H1 (cell line): Measurements from ENCODE around the gene FOXS1. TPM values are rescaled to one million over a fixed set of nuclear protein-coding genes. Genes with fewer than 3 reads are reported as not detected.

Experiments
- CTCF ChIA-PET: fragments of 300-600 bp; sonication (Branson Sonifier 250); formaldehyde crosslinking; loops from one replicate; lab custom pipeline; 2021; ENCODE audit not compliant: partially characterized antibody; lab: Charles Lee
- POLR2A ChIA-PET: fragments of 300-600 bp; sonication (Branson Sonifier 250); formaldehyde crosslinking; loops from one replicate; lab custom pipeline; 2021; ENCODE audit warnings: inconsistent platforms; ENCODE audit not compliant: partially characterized antibody; lab: Charles Lee
- DNase-seq, 2 experiments: peaks; one replicate each; pipeline versions ENCODE4 v3.0.0 to v3.0.0-alpha.2; 2010 to 2022; ENCODE audit warnings: low spot score in 2 of 2, low read depth in 1 of 2, mixed read lengths in 1 of 2
- FAIRE-seq: peaks from 2 replicates; lab custom pipeline; 2011; peaks lifted over from hg19 to GRCh38; lab: Jason Lieb, UNC
- H2AFZ ChIP-seq: 2 replicates; pipeline ENCODE4 v1.8.1; 2012; ENCODE audit warnings: low read length, inconsistent platforms
- H2AK5ac ChIP-seq: 2 replicates; pipeline ENCODE4 v1.6.1; 2013; ENCODE audit warnings: low read depth, low read length
- H2BK120ac ChIP-seq: replicated peaks from 2 replicates; pipeline ENCODE3; 2013; ENCODE audit warnings: low read depth, low read length, inconsistent platforms
- H2BK12ac ChIP-seq: 2 replicates; pipeline ENCODE4 v1.6.1; 2013; ENCODE audit warnings: low read depth, low read length
- H2BK15ac ChIP-seq: 2 replicates; pipeline ENCODE4 v1.6.1; 2013; ENCODE audit warnings: low read length
- H2BK20ac ChIP-seq: 2 replicates; pipeline ENCODE4 v1.6.1; 2013; ENCODE audit warnings: low read length
- H2BK5ac ChIP-seq: 2 replicates; pipeline ENCODE4 v1.6.1; 2013; ENCODE audit warnings: low read depth, low read length
- H3K14ac ChIP-seq: 2 replicates; pipeline ENCODE4 v1.6.1; 2013; ENCODE audit warnings: inconsistent platforms; ENCODE audit not compliant: insufficient read length
- H3K18ac ChIP-seq: 2 replicates; pipeline ENCODE4 v1.6.1; 2013; ENCODE audit warnings: low read length; ENCODE audit errors: extremely low read depth
- H3K23ac ChIP-seq: 2 replicates; pipeline ENCODE4 v1.6.1; 2013; ENCODE audit warnings: inconsistent platforms; ENCODE audit not compliant: insufficient read length
- H3K23me2 ChIP-seq: 2 replicates; pipeline ENCODE4 v1.6.1; 2013; ENCODE audit warnings: low read depth, low read length
- H3K27ac ChIP-seq: 2 replicates; pipeline ENCODE4 v1.6.1; 2011; ENCODE audit warnings: low read depth, low read length, inconsistent platforms
- H3K27me3 ChIP-seq, 4 experiments: replicated peaks in 1 of 4; 1 replicate in 1 of 4; 2 replicates in 3 of 4; pipeline versions ENCODE4 v1.6.1 to v1.8.1; 2011 to 2013; ENCODE audit warnings: low read length in 3 of 4, mild to moderate bottlenecking in 3 of 4, inconsistent platforms in 2 of 4, mixed read lengths in 2 of 4, moderate library complexity in 1 of 4; ENCODE audit not compliant: control insufficient read depth in 3 of 4, insufficient read depth in 3 of 4; ENCODE audit errors: extremely low read depth in 1 of 4
- H3K36me3 ChIP-seq, 4 experiments: 2 replicates each; pipeline versions ENCODE4 v1.6.1 to v1.8.1; 2011 to 2013; ENCODE audit warnings: mild to moderate bottlenecking in 4 of 4, low read length in 3 of 4, moderate library complexity in 2 of 4, control low read depth in 1 of 4, inconsistent platforms in 1 of 4; ENCODE audit not compliant: insufficient read depth in 4 of 4, control insufficient read depth in 2 of 4
- H3K4ac ChIP-seq: replicated peaks from 2 replicates; pipeline ENCODE3; 2013; ENCODE audit warnings: low read length, low read depth, mixed read lengths, inconsistent platforms; ENCODE audit not compliant: insufficient read length
- H3K4me1 ChIP-seq, 4 experiments: replicated peaks in 1 of 4; 1 replicate in 1 of 4; 2 replicates in 3 of 4; pipeline versions ENCODE4 v1.6.1 to v1.8.1; 2011 to 2013; ENCODE audit warnings: low read length in 3 of 4, inconsistent platforms in 2 of 4, mixed read lengths in 1 of 4; ENCODE audit not compliant: insufficient read depth in 4 of 4, control insufficient read depth in 3 of 4
- H3K4me2 ChIP-seq, 2 experiments: 2 replicates each; pipeline versions ENCODE4 v1.6.1 to v1.8.1; 2011 to 2013; ENCODE audit warnings: low read depth in 2 of 2, low read length in 2 of 2, control low read depth in 1 of 2, inconsistent platforms in 1 of 2, mild to moderate bottlenecking in 1 of 2; ENCODE audit not compliant: insufficient read depth in 1 of 2
- H3K4me3 ChIP-seq, 4 experiments: fragments of 200-600, 300-600 bp in 1 of 4; sonication (generic), shearing (Covaris generic), sonication (Bioruptor Twin) in 1 of 4; 2 replicates each; pipeline versions ENCODE4 v1.5.1 to v1.8.1; 2011 to 2016; ENCODE audit warnings: low read length in 4 of 4, low read depth in 3 of 4, control low read depth in 2 of 4, inconsistent platforms in 2 of 4, mild to moderate bottlenecking in 2 of 4, mixed read lengths in 1 of 4, moderate library complexity in 1 of 4; ENCODE audit not compliant: insufficient read depth in 2 of 4; ENCODE audit errors: extremely low read depth in 1 of 4
- H3K56ac ChIP-seq: replicated peaks from 2 replicates; pipeline ENCODE3; 2013; ENCODE audit warnings: low read depth, mild to moderate bottlenecking, mixed read lengths, low read length, inconsistent platforms; ENCODE audit not compliant: insufficient read length
- H3K79me1 ChIP-seq: 2 replicates; pipeline ENCODE4 v1.6.1; 2013; ENCODE audit warnings: low read depth, low read length, control low read depth
- H3K79me2 ChIP-seq, 2 experiments: 2 replicates each; pipeline versions ENCODE4 v1.6.1 to v1.8.1; 2012 to 2013; ENCODE audit warnings: low read length in 2 of 2, mild to moderate bottlenecking in 2 of 2, inconsistent platforms in 1 of 2; ENCODE audit not compliant: insufficient read depth in 2 of 2, control insufficient read depth in 1 of 2
- H3K9ac ChIP-seq, 4 experiments: replicated peaks in 1 of 4; 1 replicate in 1 of 4; 2 replicates in 3 of 4; pipeline versions ENCODE4 v1.6.1 to v1.8.1; 2011 to 2013; ENCODE audit warnings: low read depth in 3 of 4, low read length in 3 of 4, control low read depth in 2 of 4, mild to moderate bottlenecking in 2 of 4, moderate library complexity in 2 of 4, inconsistent platforms in 1 of 4; ENCODE audit errors: extremely low read depth in 1 of 4
- H3K9me3 ChIP-seq, 2 experiments: 2 replicates each; pipeline versions ENCODE4 v1.6.1 to v1.8.1; 2012 to 2013; ENCODE audit warnings: mild to moderate bottlenecking in 2 of 2, moderate library complexity in 2 of 2, control low read depth in 1 of 2, inconsistent platforms in 1 of 2, low read depth in 1 of 2, low read length in 1 of 2, mixed read lengths in 1 of 2; ENCODE audit not compliant: insufficient read depth in 2 of 2
- H4K20me1 ChIP-seq, 2 experiments: replicated peaks in 1 of 2; 2 replicates each; pipeline versions ENCODE3 to v1.8.1; 2011 to 2013; ENCODE audit warnings: inconsistent platforms in 2 of 2, low read length in 2 of 2, mild to moderate bottlenecking in 1 of 2; ENCODE audit not compliant: insufficient read depth in 2 of 2, control insufficient read depth in 1 of 2
- H4K5ac ChIP-seq: 2 replicates; pipeline ENCODE4 v1.6.1; 2013; ENCODE audit warnings: low read length, low read depth, mixed read lengths, inconsistent platforms; ENCODE audit not compliant: insufficient read length
- H4K8ac ChIP-seq: 2 replicates; pipeline ENCODE4 v1.8.0; 2013; ENCODE audit warnings: mild to moderate bottlenecking, moderate library complexity, low read length, inconsistent platforms; ENCODE audit not compliant: insufficient read depth; ENCODE audit errors: extremely low read depth
- H4K91ac ChIP-seq: replicated peaks from 2 replicates; pipeline ENCODE3; 2013; ENCODE audit warnings: low read length, mixed read lengths, inconsistent platforms; ENCODE audit not compliant: insufficient read length
- ATF2 ChIP-seq: IDR thresholded peaks from 2 replicates; pipeline ENCODE4 v1.6.1; 2012; ENCODE audit warnings: low read length, inconsistent platforms
- BACH1 ChIP-seq: IDR thresholded peaks from 2 replicates; pipeline ENCODE4 v1.6.1; 2012; ENCODE audit warnings: low read length, improper control_type of control experiment
- CHD2 ChIP-seq: IDR thresholded peaks from 2 replicates; pipeline ENCODE4 v1.6.1; 2012; ENCODE audit warnings: low read length, improper control_type of control experiment
- GTF2F1 ChIP-seq: IDR thresholded peaks from 2 replicates; pipeline ENCODE4 v1.6.1; 2012; ENCODE audit warnings: low read depth, low read length, improper control_type of control experiment, borderline replicate concordance
- HDAC6 ChIP-seq: IDR thresholded peaks from one replicate; pipeline ENCODE4 v1.7.1; 2012; ENCODE audit warnings: low read depth, mild to moderate bottlenecking, inconsistent platforms, low read length, moderate library complexity
- KDM5A ChIP-seq: fragments of 200-600 bp; IDR thresholded peaks from 2 replicates; pipeline ENCODE4 v1.7.1; 2012; ENCODE audit warnings: mild to moderate bottlenecking, low read length, inconsistent platforms, mixed read lengths
- TBP ChIP-seq: IDR thresholded peaks from 2 replicates; pipeline ENCODE4 v1.6.1; 2011; ENCODE audit warnings: low read depth, low read length, improper control_type of control experiment
- WGBS, 2 experiments: shearing (Covaris generic) in 1 of 2; methylation state at CpG; one replicate each; pipeline versions ENCODE4 v1.1.6 to v1.1.7; 2013 to 2015; ENCODE audit warnings: low lambda C conversion rate in 2 of 2, mixed read lengths in 2 of 2, inconsistent platforms in 1 of 2, low coverage in 1 of 2, missing lambda C conversion rate in 1 of 2; ENCODE audit not compliant: insufficient replicate concordance in 2 of 2, insufficient coverage in 1 of 2, insufficient read length in 1 of 2; ENCODE audit errors: extremely low coverage in 1 of 2, missing lambda C conversion rate in 1 of 2; 5-methylcytosine and 5-hydroxymethylcytosine counted together
- polyA plus RNA-seq, 7 experiments: library from polyadenylated mRNA; depleted of rRNA in 3 of 7; stranded (reverse) in 5 of 7; unstranded in 2 of 7; fragments of >200 nt in 5 of 7; fragments of 200-250 nt in 2 of 7; gene quantifications; 1 replicate in 5 of 7; 2 replicates in 1 of 7; 4 replicates in 1 of 7; pipeline versions ENCODE4 v1.2.1 to v1.2.3, GENCODE V29; 2011 to 2013; ENCODE audit warnings: missing spikeins in 2 of 7, mixed read lengths in 2 of 7
- total RNA-seq: library from RNA; stranded (reverse); fragmentation: NEBNext Ultra II Directional; extraction: Animal tissue kit (Norgen Biotek cat#: 25700); gene quantifications from 2 replicates; pipeline ENCODE4 v1.2.1, GENCODE V29; 2021

FOXS1 gene
- total and polyA plus RNA-seq, 2 of the 8 experiments (the other 6 are each of a cell fraction or from before 2014, with no cell fraction given) = 0.45 TPM; not detected in 1

GRCh38 chr20:31848088-31848999 lies 2.9 kb upstream of the FOXS1 start:
- no peak for DNase-seq
- Histone ChIP-seq H3K4ac (peak overlapping the region; percentile 23), H2BK120ac (no peak overlapping the region), H3K23me2 (peaks cover 4% of the 10 kb centered on the region), H3K14ac (no peak overlapping the region), H2BK5ac (no peak overlapping the region), H4K91ac (no peak overlapping the region), H3K27ac (no peak overlapping the region), H3K23ac (no peak overlapping the region), H3K9ac (no peak overlapping the region), H3K56ac (no peak overlapping the region), H3K4me1 (peaks cover 0 to 14% (median 10%) of the 10 kb centered on the region in 4 experiments; a peak in 5 of 7 replicates), H2AK5ac (no peak overlapping the region), H4K8ac (no peak overlapping the region), H2BK15ac (no peak overlapping the region), H3K36me3 (no peaks in the 10 kb centered on the region), H2BK12ac (no peak overlapping the region), H2BK20ac (no peak overlapping the region), H3K27me3 (peaks cover 5 to 38% (median 25%) of the 10 kb centered on the region in 4 experiments), H4K5ac (no peak overlapping the region), H2AFZ (no peak overlapping the region), H3K79me2 (no peaks in the 10 kb centered on the region), H4K20me1 (no peaks in the 10 kb centered on the region), H3K9me3 (no peaks in the 10 kb centered on the region), H3K4me2 (no peak overlapping the region), H3K79me1 (no peaks in the 10 kb centered on the region), H3K4me3 (no peak overlapping the region), H3K18ac (no peak overlapping the region)
- ChIA-PET POLR2A (interaction anchor here (0.6 kb wide), 1 partner anchor 608 kb away, joined by 3 read pairs; no protein-coding TSS in a partner anchor), CTCF (interaction anchor here (0.7 to 8.3 kb wide), 19 partner anchors 8 to 239 kb away, joined by 3 to 111 read pairs (median 7); partner anchors contain the start of genes MYLK2 and PDRG1)
- FAIRE-seq = no peak
- WGBS, 2 experiments = 88% methylated on average over 32 of the region's 32 CpGs; no CpG with 5 or more reads in 1 of the 2 experiments
- TF ChIP-seq CHD2 (no peak), KDM5A (no peak), TBP (no peak), ATF2 (no peak), HDAC6 (no peak), BACH1 (no peak), GTF2F1 (no peak)
